Kidney (tissue), 14 donors: ENCODE measurements around the gene KANSL1L. TPM values are rescaled to one million over a fixed set of nuclear protein-coding genes. Genes with fewer than 3 reads are reported as not detected.
A peak's percentile ranks its signal among the peaks of the same experiment; 100 is the strongest.
"Not testable (repeated sequence)": the region's sequence is repeated elsewhere in the genome, so short reads cannot be mapped to it uniquely, and the experiment has no call there.

ENCODE experiments used
- DNase-seq, 5 donors: peaks; one replicate each; pipeline ENCODE4 v3.0.0-alpha.2; 2013 to 2020
- FAIRE-seq: peaks from 2 replicates; lab custom pipeline; 2012; peaks lifted over from hg19 to GRCh38; lab: Jason Lieb, UNC
- H3K27ac ChIP-seq, 2 donors: one replicate each; pipeline ENCODE4 v1.7.0; 2013; ENCODE audit warnings: low read depth in 2 of 2, low read length in 2 of 2, inconsistent platforms in 1 of 2
- H3K27me3 ChIP-seq: one replicate; pipeline ENCODE4 v1.7.1; 2013; ENCODE audit warnings: low read length, inconsistent platforms; ENCODE audit not compliant: control insufficient read depth, insufficient read depth
- H3K36me3 ChIP-seq, 3 donors: one replicate each; pipeline versions ENCODE4 v1.7.0 to v1.7.1; 2013; ENCODE audit warnings: low read length in 3 of 3, control low read depth in 1 of 3, inconsistent platforms in 1 of 3; ENCODE audit not compliant: insufficient read depth in 3 of 3, control insufficient read depth in 2 of 3
- H3K4me1 ChIP-seq, 3 donors: one replicate each; pipeline versions ENCODE4 v1.7.0 to v1.7.1; 2013; ENCODE audit warnings: low read length in 3 of 3, inconsistent platforms in 1 of 3, low read depth in 1 of 3; ENCODE audit not compliant: control insufficient read depth in 2 of 3, insufficient read depth in 2 of 3
- H3K4me3 ChIP-seq, 3 donors: one replicate each; pipeline versions ENCODE4 v1.7.0 to v1.8.1; 2013; ENCODE audit warnings: low read length in 3 of 3, control low read depth in 1 of 3, inconsistent platforms in 1 of 3
- H3K9ac ChIP-seq, 3 donors: one replicate each; pipeline versions ENCODE4 v1.7.0 to v1.7.1; 2013; ENCODE audit warnings: low read length in 3 of 3, control low read depth in 1 of 3, inconsistent platforms in 1 of 3
- H3K9me3 ChIP-seq, 3 donors: one replicate each; pipeline versions ENCODE4 v1.7.0 to v1.7.1; 2013; ENCODE audit warnings: low read length in 3 of 3, control low read depth in 1 of 3, inconsistent platforms in 1 of 3; ENCODE audit not compliant: control insufficient read depth in 2 of 3, insufficient read depth in 1 of 3
- intact Hi-C: fragments of 100-400 bp; cut with DNase I; formaldehyde crosslinking; loops from one replicate; pipeline ENCODE4 v1.11.1; 2022
- polyA plus RNA-seq: library from polyadenylated mRNA; stranded (reverse); fragments of 350-450 nt; fragmentation: Illumina TruSeq; extraction: RNeasy Lipid Tissue Mini Kit (QIAGEN cat#74804); gene quantifications from one replicate; pipeline ENCODE4 v1.2.3, GENCODE V29; 2014; ENCODE audit warnings: low read depth, low replicate concordance; ENCODE audit not compliant: insufficient read depth
- total RNA-seq: library from RNA; stranded (reverse); fragmentation: NEBNext Ultra II Directional; extraction: Animal tissue kit (Norgen Biotek cat#: 25700); gene quantifications from one replicate; pipeline ENCODE4 v1.2.1, GENCODE V29; 2021
- TF ChIP-seq, protein P1 (sequence below): IDR thresholded peaks from 3 replicates; pipeline ENCODE4 v1.5.1; 2012; ENCODE audit warnings: mild to moderate bottlenecking, moderate library complexity, borderline replicate concordance; ENCODE audit not compliant: insufficient read depth; ENCODE audit errors: extremely low read depth
- donor health status: control.
- donor health status: control.
- donor health status: control.
- donor health status: control.
- donor health status: control.
- donor health status: DM: yes; HTN: yes; CAD: no.
- donor health status: Normal renal cell carcinoma (clear cell type).

KANSL1L gene
- total and polyA plus RNA-seq, 2 donors from 2014 or later: 11.6 to 65.4 TPM

DNA sequence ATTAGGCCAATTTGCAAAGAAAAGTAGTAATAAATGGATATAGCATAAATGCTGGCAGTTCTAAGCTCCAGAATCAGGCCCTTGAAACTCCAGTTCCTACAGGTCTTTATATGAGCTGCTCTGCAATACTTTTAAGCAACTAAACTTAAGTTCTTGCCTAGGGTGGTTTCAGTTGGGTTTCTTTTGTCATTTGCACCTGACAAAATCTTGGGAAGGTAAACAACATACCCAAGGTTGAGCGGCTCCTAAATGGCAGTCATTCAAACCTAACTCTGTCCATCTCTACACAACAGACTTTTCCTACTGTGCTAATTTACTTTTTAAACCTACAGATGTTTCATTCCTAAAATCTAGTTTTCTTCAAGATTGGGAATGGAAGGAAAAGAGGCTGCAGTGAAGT lies 9.3 kb upstream of the KANSL1L start:
- Histone ChIP-seq H3K27ac (no peak overlapping the region), H3K36me3 (no peaks in the 10 kb centered on the region), H3K27me3 (no peaks in the 10 kb centered on the region), H3K9me3 (peaks cover 0 to 8% (median 0%) of the 10 kb centered on the region in 3 donors), H3K4me3 (no peak overlapping the region), H3K9ac (no peak overlapping the region), H3K4me1 (no peaks in the 10 kb centered on the region)
- FAIRE-seq (no peak), DNase-seq (no peak)
- intact Hi-C loops: no loop called here
- TF ChIP-seq, protein P1, sequence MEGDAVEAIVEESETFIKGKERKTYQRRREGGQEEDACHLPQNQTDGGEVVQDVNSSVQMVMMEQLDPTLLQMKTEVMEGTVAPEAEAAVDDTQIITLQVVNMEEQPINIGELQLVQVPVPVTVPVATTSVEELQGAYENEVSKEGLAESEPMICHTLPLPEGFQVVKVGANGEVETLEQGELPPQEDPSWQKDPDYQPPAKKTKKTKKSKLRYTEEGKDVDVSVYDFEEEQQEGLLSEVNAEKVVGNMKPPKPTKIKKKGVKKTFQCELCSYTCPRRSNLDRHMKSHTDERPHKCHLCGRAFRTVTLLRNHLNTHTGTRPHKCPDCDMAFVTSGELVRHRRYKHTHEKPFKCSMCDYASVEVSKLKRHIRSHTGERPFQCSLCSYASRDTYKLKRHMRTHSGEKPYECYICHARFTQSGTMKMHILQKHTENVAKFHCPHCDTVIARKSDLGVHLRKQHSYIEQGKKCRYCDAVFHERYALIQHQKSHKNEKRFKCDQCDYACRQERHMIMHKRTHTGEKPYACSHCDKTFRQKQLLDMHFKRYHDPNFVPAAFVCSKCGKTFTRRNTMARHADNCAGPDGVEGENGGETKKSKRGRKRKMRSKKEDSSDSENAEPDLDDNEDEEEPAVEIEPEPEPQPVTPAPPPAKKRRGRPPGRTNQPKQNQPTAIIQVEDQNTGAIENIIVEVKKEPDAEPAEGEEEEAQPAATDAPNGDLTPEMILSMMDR: no peak

DNA sequence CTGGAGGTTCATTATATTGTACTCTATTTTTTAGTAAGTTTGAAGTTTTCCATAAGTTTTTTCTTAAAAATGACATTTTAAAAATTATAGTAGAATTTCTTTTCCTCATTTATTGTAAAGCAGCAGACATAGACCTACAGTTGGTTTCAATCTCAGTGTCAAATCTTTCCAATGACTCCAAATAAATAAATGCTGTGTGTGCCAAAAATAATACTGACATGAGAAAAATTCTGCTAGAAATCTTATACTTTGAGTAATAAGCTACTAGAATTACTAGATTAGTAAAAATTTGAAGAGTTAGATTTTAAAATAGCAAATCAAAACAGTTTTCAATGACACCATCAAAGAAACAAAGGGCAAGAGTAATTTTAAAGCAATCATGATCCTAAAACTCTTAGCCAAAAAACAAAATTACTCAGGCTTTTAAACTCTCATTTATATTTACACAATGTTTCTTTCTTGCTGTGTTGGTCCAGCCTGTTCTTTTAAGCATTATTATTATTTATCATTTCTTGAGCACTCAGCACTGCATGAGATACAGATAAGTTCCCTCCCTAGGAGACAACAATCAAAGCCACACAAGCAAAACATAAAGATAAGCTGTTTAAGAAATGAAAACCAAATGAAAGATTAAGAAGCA lies 8.3 kb upstream of the KANSL1L start:
- Histone ChIP-seq H3K9me3 (peaks cover 0 to 1% (median 0%) of the 10 kb centered on the region in 3 donors), H3K36me3 (no peaks in the 10 kb centered on the region), H3K4me3 (no peak overlapping the region), H3K27me3 (no peaks in the 10 kb centered on the region), H3K9ac (no peak overlapping the region), H3K4me1 (no peaks in the 10 kb centered on the region), H3K27ac (no peak overlapping the region)
- TF ChIP-seq, protein P1: no peak
- DNase-seq: peak in 1 of 5 donors; percentile 50
- intact Hi-C loops: no loop called here
- FAIRE-seq: no peak

GRCh38 chr2:210177769-210178168 lies 6.6 kb upstream of the KANSL1L start:
- FAIRE-seq (no peak), DNase-seq (no peak)
- Histone ChIP-seq H3K4me1 (peaks cover 0 to 4% (median 0%) of the 10 kb centered on the region in 3 donors), H3K27me3 (no peaks in the 10 kb centered on the region), H3K36me3 (no peaks in the 10 kb centered on the region), H3K27ac (no peak overlapping the region), H3K9ac (no peak overlapping the region), H3K9me3 (no peaks in the 10 kb centered on the region), H3K4me3 (no peak overlapping the region)
- TF ChIP-seq, protein P1: no peak
- intact Hi-C loops: no loop called here

GRCh38 chr2:210177115-210177514 lies 5.9 kb upstream of the KANSL1L start:
- H3K9ac ChIP-seq, FAIRE-seq, H3K27ac ChIP-seq: not testable (repeated sequence)

More at GRCh38 chr2:210177115-210177514, 5.9 kb upstream of the KANSL1L start:
- H3K4me1 ChIP-seq, H3K4me3 ChIP-seq, H3K9me3 ChIP-seq, H3K36me3 ChIP-seq, DNase-seq, intact Hi-C loops, H3K27me3 ChIP-seq: not testable (repeated sequence)
